ENCODE measurements around the gene TPCN2. TPM values are rescaled to one million over a fixed set of nuclear protein-coding genes. Genes with fewer than 3 reads are reported as not detected.

TPCN2 gene
- total RNA-seq, 6 donors from 2014 or later, result 12.5 to 61.8 (median 18.8) TPM

DNA sequence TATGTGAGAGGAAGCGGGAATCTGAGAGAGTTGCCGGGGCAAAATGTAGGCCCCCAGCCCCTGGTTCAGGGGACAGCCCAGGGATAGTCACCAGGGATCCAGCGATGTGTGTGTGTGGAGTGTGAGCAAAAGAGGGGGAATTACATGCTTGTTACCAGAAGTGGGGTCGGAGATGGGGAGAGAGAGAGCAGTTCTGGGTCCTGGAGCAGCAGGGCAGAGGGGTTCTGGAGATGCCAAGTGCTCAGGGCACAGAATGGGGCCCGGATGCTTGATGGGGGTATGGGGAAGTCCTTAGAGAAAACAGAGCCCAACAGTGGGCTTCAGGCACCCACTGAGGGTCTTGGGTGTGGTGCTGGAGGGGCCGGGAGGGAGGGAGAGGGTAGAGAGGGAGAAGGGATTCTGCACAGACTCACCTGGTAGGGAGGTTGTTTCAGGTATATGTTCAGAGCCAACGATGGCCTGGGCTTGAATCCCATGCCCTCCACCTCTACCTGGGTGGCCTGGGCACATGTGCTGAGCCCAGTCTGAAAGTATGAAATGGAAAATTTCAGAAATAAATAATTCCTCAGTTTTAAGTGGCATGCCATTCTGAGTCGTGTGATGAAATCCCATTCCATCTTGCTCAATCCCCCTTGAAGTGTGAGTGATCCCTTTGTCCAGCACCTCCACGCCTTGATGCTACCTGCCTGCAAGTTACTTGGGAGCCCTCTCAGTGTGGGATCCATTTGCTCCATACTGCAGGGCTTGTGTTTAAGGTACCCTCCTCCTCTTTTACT, 119.4 kb downstream of the TPCN2 start:
- WGBS, 2 donors, result 71 to 73% methylated on average over 9 of the region's 9 CpGs
- peak in 1 of 2 donors; percentile 52 for DNase-seq
- Histone ChIP-seq H3K27ac (peak overlapping the region in 1 of 4 donors; percentile 8), H3K4me1 (peaks cover 3 to 14% (median 8%) of the 10 kb centered on the region in 4 donors), H3K9me3 (no peaks in the 10 kb centered on the region), H3K27me3 (no peaks in the 10 kb centered on the region), H3K36me3 (no peaks in the 10 kb centered on the region), H3K4me3 (no peak overlapping the region)
- TF ChIP-seq EP300 (IDR thresholded peaks at IDR 0.05), result peak in 1 of 4 donors; percentile 40
- TF ChIP-seq POLR2A (IDR thresholded peaks at IDR 0.05), result no peak
- no peak for ATAC-seq (ENCODE audit: low FRiP score in 2 of 2)

DNA sequence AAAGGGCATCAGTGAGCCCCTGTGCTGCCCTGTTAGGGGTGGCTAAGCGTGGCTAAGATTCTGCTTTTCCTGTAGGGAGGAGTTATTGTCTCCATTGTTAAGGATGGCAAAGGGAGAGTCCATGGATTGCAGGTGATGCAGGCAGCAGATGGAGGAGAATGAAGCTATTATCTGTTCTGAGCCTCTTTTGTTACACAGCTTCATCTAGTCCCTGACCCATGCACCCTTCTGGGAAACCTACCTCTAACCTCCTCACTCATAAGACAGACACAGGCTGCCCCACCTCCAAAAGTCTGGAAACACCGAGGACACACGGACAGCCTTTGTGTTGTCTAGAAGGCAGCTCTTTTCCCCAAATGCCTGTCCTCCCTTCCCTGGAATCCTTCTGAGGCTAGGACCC, 120.7 kb downstream of the TPCN2 start:
- H3K9me3 ChIP-seq, result no peaks in the 10 kb centered on the region
- DNase-seq, result no peak
- WGBS, 2 donors, result 95 to 100% methylated on average over 3 of the region's 3 CpGs
- no peak overlapping the region for H3K4me3 ChIP-seq
- ATAC-seq (ENCODE audit: low FRiP score in 2 of 2), result no peak
- peaks cover 3 to 14% (median 8%) of the 10 kb centered on the region in 4 donors for H3K4me1 ChIP-seq
- H3K36me3 ChIP-seq, result no peaks in the 10 kb centered on the region
- no peak overlapping the region for H3K27ac ChIP-seq
- H3K27me3 ChIP-seq, result no peaks in the 10 kb centered on the region
- no peak for TF ChIP-seq EP300 (IDR thresholded peaks at IDR 0.05)
- no peak for TF ChIP-seq CTCF (IDR thresholded peaks at IDR 0.05)
- no peak for TF ChIP-seq POLR2AphosphoS5 (IDR thresholded peaks at IDR 0.05)
- TF ChIP-seq POLR2A (IDR thresholded peaks at IDR 0.05), result no peak

DNA sequence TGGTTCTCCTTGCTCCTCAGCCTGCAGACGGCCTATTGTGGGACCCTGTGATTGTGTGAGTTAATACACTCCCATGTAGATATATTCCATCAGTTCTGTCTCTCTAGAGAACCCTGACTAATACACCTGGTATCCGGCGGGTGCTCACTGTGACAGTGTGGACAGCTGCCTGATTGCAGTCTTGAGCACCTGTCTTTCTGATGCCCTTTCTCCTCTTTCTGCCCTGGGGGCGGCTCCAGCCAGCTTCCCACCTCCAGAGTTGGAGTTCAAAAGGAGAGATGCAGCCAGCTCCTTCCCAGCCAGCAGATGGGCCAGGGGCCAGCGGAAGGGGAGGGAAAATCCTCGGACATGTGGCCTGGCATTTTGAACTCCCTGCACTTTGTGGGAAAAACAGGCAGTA, 122.0 kb downstream of the TPCN2 start:
- WGBS, 2 donors, result 89 to 92% methylated on average over 5 to 6 of the region's 6 CpGs
- Histone ChIP-seq H3K4me1 (peaks cover 3 to 14% (median 8%) of the 10 kb centered on the region in 4 donors), H3K27me3 (no peaks in the 10 kb centered on the region), H3K9me3 (no peaks in the 10 kb centered on the region), H3K27ac (no peak overlapping the region), H3K36me3 (no peaks in the 10 kb centered on the region), H3K4me3 (no peak overlapping the region)
- no peak for ATAC-seq (ENCODE audit: low FRiP score in 2 of 2)
- no peak for DNase-seq
- TF ChIP-seq POLR2AphosphoS5 (IDR thresholded peaks at IDR 0.05) (no peak), POLR2A (IDR thresholded peaks at IDR 0.05) (no peak), EP300 (IDR thresholded peaks at IDR 0.05) (no peak), CTCF (IDR thresholded peaks at IDR 0.05) (no peak)

DNA sequence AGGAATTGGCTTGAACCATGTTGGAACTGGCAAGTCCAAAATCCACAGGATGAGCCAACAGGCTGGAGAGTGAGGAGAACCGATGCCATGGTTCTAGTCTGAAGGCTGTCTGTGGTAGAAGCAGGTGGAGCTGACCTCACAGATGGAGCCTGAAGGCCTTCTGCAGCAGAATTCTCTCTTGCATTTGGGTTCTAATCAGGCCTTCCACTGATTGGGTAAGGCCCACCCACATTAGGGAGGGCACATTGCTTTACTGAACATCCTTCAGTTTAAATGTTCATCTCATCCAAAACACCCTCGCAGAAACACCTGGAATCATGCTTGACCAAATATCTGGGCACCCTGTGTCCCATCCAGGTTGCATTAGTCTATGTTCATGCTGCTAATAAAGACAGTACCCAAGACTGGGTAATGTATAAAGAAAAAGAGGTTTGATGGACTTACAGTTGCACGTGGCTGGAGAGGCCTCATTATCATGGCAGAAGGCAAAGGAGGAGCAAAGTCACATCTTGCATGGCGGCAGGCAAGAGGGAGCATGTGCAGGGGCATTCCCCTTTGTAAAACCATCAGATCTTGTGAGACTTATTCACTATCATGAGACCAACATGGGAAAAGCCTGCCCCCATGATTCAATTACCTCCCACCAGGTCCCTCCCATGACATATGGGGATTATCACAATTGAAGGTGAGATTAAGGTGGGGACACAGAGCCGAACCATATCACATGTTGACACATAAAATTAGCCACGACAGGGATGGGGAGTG, 122.9 kb downstream of the TPCN2 start:
- H3K4me3 ChIP-seq, result no peak overlapping the region
- H3K27ac ChIP-seq, result no peak overlapping the region
- H3K9me3 ChIP-seq, result no peaks in the 10 kb centered on the region
- no peaks in the 10 kb centered on the region for H3K27me3 ChIP-seq
- WGBS, 2 donors, result 80 to 92% methylated on average over 5 to 6 of the region's 6 CpGs
- ATAC-seq (ENCODE audit: low FRiP score in 2 of 2) (no peak), DNase-seq (no peak)
- TF ChIP-seq EP300 (IDR thresholded peaks at IDR 0.05) (no peak), POLR2AphosphoS5 (IDR thresholded peaks at IDR 0.05) (no peak), CTCF (IDR thresholded peaks at IDR 0.05) (no peak), POLR2A (IDR thresholded peaks at IDR 0.05) (no peak)
- peaks cover 3 to 6% (median 3%) of the 10 kb centered on the region in 4 donors for H3K4me1 ChIP-seq
- H3K36me3 ChIP-seq, result no peaks in the 10 kb centered on the region

DNA sequence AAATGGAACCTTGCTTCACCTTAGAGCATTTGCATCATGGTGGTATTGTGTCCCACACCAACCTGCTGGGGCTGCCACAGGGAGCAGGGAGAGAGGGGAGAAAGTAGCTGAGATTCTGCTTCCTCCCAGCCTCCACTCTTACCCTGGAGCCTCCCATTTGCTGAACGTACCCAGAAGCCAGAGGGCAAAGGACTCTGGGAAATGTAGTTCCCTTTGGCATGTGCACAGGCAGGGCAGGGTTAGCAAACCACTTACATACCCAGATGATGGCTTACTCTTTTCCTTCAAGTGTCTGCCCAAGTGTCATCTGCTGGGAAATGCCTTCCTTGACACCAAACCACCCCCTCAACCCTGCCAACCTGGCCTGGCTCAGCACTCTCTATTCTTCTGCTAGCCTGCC, 123.9 kb downstream of the TPCN2 start:
- WGBS, 2 donors, result 0% methylated on average over 1 of the region's 1 CpG
- DNase-seq, result no peak
- H3K36me3 ChIP-seq, result no peaks in the 10 kb centered on the region
- no peak overlapping the region for H3K27ac ChIP-seq
- H3K9me3 ChIP-seq, result no peaks in the 10 kb centered on the region
- TF ChIP-seq POLR2AphosphoS5 (IDR thresholded peaks at IDR 0.05) (no peak), POLR2A (IDR thresholded peaks at IDR 0.05) (no peak), CTCF (IDR thresholded peaks at IDR 0.05) (no peak), EP300 (IDR thresholded peaks at IDR 0.05) (no peak)
- H3K4me1 ChIP-seq, result peaks cover 0 to 3% (median 0%) of the 10 kb centered on the region in 4 donors
- no peak for ATAC-seq (ENCODE audit: low FRiP score in 2 of 2)
- no peaks in the 10 kb centered on the region for H3K27me3 ChIP-seq
- no peak overlapping the region for H3K4me3 ChIP-seq

Data from upper lobe of left lung (tissue), 6 donors.